Myocyte (in vitro differentiated cells): Measurements from ENCODE around the gene MALT1. TPM values are rescaled to one million over a fixed set of nuclear protein-coding genes. Genes with fewer than 3 reads are reported as not detected.
A peak's percentile ranks its signal among the peaks of the same experiment; 100 is the strongest.

ENCODE experiments used
- DNase-seq: peaks from one replicate; pipeline ENCODE4 v3.0.0-alpha.2; 2012; ENCODE audit warnings: low read depth
- total RNA-seq: library from RNA; depleted of rRNA; stranded (reverse); fragments of >200 nt; gene quantifications from 2 replicates; pipeline ENCODE4 v1.2.3, GENCODE V29; 2014

MALT1 gene
- total RNA-seq, 1 donor from 2014 or later, result 20.9 TPM

DNA sequence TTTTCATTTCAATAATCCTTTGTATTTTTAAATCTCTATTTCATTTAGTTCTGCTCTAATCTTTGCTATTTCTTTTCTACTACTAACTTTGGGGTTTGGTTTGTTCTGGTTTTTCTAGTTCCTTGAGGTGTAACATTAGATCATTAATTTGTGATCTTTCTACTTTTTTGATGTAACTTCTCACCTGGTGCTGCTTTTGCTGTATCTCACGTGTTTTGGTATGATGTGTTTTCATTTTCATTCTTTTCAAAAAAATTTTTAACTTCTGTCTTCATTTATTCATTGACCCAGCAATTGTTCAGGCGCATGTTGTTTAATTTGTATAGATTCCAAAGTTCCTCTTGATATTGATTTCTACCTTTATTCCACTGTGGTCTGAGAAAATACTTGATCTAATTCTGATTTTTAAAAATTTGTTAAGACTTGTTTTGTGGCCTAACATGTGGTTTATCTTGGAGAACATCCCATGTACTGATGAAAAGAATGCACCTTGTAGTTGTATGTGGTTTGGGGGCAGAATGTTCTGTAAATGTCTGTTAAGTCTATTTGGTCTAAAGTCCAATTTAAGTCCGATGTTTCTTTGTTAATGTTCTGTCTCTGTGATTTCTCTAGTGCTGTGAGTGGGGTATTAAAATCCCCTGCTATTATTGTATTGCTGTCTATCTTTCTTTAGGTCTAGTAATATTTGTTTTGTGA, 17.3 kb upstream of the MALT1 start:
- no peak for DNase-seq

DNA sequence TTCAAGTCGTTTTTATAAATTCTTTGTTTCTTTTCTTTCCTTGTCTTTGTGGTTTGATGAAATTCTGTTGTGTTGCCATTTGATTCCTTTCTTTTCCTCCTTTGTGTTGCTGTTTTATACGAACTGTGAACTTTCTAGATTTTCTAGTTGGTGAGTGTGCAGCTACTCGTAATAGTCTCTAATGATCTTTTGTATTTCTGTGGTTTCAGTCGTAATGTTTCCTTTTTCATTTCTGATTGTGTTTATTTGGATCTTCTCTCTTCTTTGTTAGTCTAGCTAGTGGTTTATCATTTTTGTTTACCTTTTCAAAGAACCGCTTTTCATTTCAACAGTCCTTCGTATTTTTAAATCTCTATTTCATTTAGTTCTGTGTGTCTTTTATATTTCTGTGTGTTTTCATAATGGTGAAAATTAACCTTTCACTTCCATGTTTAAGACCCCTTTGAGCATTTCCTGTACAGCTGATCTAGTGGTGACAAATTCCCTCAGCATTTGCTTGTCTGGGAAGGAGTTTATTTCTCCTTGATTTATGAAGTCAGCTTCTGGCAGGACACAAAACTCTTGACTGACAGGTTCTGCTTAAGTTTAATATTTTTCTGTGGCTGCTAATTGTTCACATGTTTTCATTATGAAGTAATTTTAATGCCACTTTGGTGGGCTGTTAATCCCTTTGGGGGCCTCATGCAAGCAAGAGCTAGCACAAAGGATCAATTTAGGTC, 16.2 kb upstream of the MALT1 start:
- no peak for DNase-seq

DNA sequence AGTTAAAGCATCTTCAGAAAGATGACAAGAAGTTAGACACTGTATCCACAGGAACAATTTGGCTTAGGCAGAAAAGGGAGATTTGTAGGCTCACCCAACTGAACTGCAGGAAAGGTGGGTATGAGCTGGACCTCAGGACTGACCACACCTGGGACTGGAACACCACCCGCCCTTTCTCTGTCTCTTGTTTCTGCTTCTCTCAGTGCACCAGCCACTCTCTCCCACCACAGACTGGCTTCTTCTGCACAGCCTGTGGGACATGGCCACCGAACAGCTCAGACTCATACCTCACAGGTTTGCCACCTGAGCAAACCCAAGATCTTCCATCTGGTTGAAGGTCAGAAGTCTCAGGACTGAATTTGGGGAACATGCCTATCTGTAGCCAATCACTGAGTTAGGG, 14.2 kb upstream of the MALT1 start:
- no peak for DNase-seq

DNA sequence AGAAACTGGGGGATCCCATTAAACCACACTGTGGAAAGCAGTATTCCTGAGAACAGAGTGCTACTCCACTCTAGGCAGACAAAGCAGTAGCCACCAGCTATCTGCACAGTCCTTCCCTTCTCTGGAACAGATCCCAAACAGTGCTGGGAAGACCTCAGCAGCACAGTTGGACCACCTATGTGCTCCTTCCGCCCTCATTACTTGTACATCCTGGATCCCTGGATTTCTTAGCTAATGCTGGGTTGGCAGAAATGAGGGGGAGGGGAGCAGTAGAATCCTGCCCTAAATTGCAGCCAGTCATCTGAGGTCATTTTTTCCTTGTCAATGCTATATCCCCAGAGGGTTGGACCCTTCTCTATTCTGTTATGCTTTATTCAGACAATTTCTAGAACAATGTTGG, 13.8 kb upstream of the MALT1 start:
- DNase-seq, result no peak

DNA sequence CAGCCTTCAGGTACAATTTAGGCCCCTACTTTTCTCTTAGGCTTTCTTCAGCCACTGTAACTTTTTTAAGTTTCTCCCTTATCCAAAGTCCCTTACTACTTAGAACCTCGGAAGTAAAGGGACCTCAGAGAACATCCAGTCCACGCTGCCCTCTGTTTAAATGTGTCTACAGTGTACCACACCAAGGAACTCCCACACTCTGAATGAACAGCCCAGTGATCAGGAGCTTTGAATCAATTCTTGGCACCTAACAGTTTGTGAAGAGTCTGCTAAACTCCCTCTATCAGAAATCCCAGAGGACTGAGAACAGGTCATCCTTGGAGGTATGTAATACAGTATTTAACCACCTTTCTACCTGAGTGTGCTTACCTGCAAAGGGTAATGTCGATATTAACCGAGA, 11.6 kb upstream of the MALT1 start:
- DNase-seq, result no peak

DNA sequence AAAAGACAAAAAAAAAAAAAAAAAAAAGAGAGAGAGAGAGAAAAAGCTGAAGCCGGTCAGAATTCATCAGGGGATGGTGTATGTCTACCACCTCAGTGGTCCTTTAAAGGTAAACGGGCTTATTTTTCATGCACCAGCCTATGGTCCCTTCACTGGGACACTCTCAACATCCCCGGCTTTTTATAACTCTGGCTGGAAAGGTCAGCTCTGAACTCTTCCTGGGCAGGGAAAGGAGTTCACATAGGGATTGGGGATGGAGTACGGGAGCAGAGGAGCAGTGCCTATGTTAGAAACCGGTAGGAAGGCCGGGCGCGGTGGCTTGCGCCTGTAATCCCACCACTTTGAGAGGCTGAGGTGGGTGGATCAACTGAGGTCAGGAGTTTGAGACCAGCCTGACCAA, 10.3 kb upstream of the MALT1 start:
- DNase-seq, result no peak

DNA sequence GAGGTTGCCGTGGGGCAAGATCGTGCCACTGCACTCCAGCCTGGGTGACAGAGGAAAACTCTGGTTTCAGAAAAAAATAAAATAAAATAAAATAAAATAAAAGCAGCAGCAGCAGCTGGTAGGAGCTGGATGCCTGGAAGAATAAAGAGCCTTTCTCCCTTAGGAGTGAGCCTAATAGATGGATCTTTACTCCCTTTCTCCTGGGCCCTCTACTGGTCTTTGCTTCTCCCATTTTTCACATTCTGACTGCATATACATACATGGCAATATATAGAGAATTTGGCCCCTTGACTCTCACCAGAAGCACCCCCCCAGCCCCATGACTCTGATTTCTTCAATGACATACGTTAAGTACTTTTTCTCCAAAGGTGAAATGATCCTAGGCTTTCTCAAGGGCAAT, 9.8 kb upstream of the MALT1 start:
- no peak for DNase-seq

DNA sequence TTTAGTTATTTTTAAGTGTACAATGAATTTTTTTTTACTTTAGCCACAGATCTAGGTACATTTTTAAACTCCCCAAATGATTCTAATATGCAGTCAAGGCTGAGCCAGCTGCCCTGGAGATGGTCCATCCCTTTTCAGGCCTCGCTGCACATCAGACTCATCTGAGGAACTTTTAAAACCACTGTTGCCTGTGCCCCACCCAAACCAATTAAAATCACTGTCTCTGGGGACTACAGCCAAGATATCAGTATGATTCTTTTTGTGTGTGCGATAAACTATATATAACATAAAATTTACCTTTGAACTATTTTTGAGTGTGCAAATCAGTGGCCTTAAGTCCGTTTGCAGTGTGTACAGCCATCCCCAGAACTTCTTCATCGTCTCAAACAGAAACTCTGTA, 9.1 kb upstream of the MALT1 start:
- DNase-seq, result no peak

DNA sequence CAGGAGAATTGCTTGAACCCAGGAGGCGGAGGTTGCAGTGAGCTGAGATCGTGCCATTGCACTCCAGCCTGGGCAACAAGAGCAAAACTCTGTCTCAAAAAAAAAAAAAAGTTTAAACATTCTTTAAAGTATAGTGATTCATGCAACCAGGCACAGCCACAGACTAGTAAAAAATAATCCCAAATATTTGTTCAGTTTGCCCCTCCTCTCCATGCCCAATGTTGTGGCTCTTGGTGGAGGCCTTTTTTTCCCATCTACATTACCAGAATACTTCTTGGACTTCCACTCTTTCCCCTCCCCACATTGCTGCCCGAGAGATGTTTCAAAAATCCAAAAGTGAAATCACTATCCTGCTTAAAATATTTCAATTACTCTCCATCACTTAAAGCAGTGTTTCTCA, 5.1 kb upstream of the MALT1 start:
- DNase-seq, result no peak

DNA sequence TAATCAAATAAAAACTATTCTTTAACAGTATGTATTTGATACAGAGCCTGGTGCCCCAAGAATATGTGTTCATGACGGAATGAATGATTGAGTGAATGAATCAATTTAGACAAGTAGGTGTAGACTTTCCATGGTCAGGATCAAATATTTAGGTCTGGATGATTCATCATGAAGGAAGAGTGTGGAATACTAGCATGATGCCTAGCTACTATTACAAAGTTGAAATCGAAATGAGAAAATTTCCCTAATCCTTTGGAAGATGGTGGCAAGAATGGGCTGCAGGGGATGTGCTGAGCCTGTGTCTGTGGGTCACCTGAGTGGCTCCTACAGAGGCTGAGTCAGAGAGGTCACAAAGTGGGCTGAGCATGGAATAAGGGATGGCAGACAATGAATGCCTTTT, 3.1 kb upstream of the MALT1 start:
- DNase-seq, result no peak

DNA sequence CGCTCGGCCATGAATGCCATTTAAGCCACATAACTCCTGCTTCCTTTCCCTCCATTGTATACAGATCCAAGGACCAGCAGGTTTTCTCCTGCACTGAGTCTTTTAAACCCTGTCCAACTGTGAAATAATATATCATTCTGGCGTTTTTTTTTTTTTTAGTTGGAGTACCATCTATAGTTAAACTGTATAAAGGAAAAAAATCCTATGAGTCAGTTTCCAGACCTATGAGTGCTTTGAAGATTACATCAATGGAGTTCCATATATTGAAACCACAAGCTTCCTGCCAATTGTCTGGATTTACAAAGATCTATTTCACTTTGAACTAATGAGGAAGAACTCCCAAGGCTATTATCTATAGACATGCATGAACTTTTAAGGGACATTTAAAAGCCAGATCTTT, 2.4 kb upstream of the MALT1 start:
- no peak for DNase-seq

DNA sequence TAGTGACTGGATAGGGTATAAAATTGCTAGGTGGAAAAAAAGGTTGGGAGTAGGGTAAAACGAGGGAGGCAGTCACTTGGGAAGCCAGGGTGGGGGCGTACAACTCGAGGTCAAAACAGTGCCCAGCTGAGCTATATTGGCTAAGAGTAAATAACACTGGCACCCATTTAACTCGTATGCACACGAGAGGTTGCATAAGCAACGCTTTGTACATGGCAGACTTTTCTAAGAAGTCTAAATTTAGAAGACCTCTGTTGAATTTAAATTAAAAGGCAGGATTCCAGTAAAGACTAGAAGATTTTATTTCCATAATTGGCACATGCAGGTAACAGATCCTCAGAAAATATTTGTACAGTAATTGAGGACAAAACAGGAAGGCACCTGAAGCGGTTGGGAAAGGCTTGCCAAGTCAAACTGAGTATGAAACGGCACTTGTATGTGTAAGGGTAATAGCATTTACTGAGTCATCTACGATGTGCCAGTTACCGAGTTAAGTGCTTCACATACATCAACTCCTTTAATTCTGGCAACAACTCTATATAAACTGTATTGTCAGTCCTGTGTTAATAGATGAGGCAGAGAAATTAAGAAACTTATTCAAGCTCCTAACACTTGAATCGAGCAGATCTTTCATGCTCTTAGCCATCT, 1.4 kb upstream of the MALT1 start:
- DNase-seq, result no peak

DNA sequence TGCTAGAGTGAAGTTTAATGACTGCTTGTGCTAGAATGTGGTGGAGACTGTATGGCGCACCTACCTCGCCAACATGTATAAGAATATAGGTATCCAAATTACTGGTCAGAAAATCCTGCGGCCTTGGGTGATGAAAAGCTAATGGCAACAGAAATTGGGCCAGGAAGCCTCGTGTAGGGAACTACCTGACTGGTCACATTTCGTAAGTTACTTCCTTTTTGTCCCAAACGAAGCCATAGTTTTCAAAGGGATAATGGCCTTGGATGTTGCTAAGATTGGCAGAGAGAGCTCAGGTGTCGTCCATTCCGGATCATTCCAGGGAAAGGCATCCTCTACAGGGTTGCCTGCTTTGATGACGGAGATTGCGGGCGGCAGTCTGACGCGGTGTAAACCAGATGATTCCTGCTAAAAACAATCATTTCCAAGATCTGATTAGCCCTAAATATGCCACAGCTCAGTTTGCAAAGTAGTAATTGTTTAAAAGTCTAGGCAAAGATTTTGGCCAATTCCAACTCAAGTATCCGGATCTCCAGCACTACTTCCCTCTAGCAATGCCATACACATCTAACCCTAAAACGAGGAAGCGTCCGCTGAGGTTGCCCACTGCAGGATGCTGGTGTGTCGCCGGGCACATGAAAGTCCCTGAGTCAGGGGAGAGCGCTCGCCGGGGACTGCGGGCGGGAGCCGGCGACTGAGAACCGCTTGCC, 708 bp upstream of the MALT1 start:
- DNase-seq, result no peak

DNA sequence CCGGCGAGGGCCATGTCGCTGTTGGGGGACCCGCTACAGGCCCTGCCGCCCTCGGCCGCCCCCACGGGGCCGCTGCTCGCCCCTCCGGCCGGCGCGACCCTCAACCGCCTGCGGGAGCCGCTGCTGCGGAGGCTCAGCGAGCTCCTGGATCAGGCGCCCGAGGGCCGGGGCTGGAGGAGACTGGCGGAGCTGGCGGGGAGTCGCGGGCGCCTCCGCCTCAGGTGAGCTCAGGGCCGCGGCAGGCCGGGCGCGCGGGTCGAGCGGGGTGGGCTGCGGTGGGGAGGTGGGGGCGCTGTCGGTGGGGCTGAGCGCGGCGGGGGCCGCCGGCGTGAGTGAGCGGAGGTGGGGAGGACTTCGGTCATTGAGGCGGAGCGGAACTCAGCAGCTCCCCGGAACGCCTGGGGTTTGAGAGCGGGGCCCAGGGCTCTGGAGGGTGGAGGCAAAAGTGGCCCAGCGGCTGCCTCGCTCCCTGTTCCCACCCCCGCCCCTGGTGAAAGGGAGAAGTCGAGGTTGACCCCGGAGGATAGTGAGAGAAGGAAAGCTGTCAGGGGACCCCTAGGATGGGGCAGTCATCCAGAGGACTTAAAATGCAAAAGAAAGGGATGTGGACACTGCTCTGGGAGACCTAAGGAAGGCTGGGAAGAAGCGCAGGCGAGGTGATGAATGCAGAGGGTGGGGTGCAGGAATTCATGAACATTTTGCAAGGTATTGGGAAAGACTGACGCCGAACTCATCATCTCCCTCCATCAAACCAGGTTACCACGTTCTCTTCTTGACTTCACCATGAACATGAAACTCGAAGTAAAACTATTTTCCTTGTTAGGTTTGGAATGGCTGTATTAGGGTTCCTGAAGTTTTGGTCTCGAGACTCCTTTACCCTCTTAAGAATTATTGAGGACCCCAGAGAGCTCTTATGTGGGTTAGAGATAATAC, 633 bp downstream of the MALT1 start:
- peak; percentile 52 for DNase-seq

DNA sequence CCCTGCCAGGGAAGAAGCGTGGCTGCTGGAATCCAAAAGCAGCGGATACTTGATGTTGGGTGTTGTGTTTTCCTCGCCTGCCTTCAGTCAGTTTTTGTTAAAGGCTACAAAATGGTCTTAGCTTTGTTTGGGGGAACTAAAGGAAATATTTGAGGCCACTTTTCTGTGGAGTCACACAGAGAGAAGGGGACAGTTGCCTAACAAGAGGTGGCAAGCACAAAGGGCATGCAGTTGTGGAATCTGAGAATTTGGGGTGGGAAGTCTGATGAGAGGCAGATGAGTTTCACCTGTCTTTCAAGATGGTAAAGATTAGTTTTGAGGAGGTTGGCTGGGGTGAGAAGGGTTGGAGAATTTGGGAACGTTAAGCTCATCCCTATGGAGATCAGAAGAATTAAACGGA, 2.9 kb downstream of the MALT1 start:
- no peak for DNase-seq

DNA sequence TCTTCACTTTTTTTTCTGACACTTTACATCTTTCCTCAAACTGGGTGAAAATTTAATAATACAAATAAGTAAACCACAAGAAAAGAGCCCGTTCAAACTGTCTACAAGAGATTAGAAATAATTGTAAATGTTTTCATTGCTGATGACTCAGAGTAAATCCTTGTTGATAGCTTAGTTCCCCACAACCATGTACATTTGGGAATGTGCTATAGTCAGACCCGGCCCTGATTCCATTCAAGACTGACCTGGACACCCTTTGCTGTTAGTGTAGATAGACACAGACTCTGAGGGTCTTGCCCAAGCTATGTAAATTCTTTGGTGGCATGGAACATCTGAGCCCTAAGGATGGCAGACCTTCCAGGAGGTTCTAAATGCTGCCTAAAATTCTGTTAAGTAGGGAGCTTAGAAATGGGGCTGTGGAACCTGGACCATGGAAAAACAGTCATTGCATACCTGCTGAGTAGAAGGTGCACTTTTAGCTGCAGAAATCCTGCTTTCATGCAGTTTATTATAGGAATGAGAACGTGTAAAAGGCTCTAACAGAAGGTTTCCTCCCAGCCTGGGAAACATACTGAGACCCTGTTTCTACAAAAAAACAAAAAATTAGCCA, 3.7 kb downstream of the MALT1 start:
- DNase-seq, result no peak

DNA sequence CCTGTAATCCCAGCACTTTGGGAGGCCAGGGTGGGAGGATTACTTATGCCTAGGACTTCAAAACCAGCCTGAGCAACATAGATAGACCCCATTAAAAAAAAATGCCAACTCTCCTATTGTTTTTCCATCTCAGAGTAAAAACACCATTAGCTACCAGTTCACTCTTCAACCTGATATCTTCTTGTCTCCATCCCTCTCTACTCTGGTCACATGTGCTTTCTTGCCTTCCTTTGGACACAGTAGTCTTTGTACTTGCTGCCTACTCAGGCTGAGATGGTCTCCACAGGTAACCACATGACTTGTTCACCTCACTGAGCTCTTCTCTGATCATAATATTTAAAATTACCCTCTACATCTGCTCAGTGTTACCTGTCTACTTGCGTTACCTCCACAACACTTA, 5.0 kb downstream of the MALT1 start:
- no peak for DNase-seq

DNA sequence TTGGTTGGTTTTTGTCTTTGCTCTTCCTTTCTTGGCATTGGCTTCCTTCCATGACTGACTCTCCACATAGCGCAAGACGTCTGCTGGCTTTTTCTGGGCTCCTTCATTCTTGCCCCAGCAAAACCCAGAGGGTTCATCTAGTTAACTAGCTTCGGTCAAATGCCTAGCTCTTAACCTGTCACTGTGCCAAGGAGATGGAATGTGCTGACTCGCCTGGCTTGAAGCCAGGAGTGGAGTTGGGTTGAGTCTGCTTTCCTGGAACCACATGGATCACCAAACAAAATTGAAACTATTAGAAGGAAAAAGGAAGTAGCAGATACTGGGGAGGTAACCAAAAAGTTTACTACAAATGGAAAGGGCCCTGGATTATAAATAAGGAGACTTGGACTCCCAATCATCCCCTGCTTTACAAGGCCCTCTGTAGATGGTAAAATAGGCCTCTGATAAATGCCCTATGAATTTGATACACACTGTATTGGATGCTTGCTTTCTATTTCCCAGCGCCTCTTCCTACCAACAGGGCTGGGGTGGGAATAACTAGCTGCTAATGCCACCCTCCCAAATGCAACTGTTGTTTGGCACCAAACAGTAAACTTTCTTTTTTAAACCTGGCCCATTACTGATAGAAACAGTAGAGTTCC, 11.3 kb downstream of the MALT1 start:
- peak; percentile 70 for DNase-seq

DNA sequence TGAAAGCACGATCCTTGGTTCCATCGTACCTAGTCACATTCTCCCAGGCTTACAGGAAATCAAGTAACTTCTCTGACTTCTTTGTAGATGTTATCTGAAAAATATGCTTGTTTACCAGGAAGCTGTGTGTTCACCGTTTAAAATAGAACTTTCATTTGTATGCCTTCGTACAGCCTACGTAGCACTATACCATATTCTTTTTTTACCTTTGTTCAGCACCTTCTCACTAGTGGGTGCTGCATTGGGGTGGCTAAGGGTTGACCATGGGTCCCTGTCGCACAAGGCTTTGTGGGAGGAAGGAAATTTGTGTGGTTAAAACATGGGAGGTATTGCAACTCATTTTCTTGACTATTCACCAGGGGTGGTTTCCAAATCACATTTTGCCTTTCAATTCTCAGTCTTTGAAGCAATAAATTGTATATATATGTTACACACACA, 16.6 kb downstream of the MALT1 start:
- DNase-seq, result no peak

DNA sequence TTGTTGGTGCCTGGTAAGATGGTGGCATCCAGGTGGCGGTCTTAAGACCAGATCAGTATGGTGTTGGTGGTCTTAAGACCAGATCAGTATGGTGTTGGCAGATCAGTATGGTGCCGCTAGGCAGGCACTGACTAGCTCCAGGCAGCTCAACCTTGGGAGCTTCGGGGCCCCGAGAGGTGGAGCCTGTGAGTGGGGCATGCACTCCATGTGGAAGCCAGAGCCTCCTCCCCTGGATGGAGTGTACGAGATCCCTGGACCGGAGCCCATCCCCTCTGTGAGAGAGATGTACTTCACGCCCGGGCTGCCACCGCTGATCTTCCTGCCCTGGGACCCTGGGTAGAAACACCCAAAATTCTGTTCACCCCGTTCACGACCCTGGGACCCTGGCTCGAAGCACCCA, 19.0 kb downstream of the MALT1 start:
- DNase-seq, result no peak
